H9 (cell line): ENCODE data around the gene PCMT1. TPM values are rescaled to one million over a fixed set of nuclear protein-coding genes. Genes with fewer than 3 reads are reported as not detected.

Experiments
- DNase-seq: peaks from one replicate; pipeline ENCODE4 v3.0.0-alpha.2; 2017
- H2AFZ ChIP-seq: one replicate; pipeline ENCODE4 v1.6.1; 2013; ENCODE audit warnings: mild to moderate bottlenecking, low read length, control low read depth, moderate library complexity
- H2AK5ac ChIP-seq: 2 replicates; pipeline ENCODE4 v1.6.1; 2013; ENCODE audit warnings: low read length, control low read depth, mixed read lengths; ENCODE audit not compliant: insufficient read length
- H2BK120ac ChIP-seq: one replicate; pipeline ENCODE4 v1.6.1; 2013; ENCODE audit warnings: low read depth, mild to moderate bottlenecking, low read length, control low read depth, inconsistent platforms; ENCODE audit not compliant: poor library complexity, severe bottlenecking
- H2BK12ac ChIP-seq: 2 replicates; pipeline ENCODE4 v1.6.1; 2013; ENCODE audit warnings: low read length, control low read depth, mixed read lengths, low read depth; ENCODE audit not compliant: insufficient read length
- H2BK15ac ChIP-seq: 2 replicates; pipeline ENCODE4 v1.6.1; 2013; ENCODE audit warnings: low read depth, low read length, control low read depth
- H2BK20ac ChIP-seq: one replicate; pipeline ENCODE4 v1.6.1; 2013; ENCODE audit warnings: low read depth, mild to moderate bottlenecking, low read length, control low read depth, inconsistent platforms; ENCODE audit not compliant: poor library complexity, severe bottlenecking
- H2BK5ac ChIP-seq: 2 replicates; pipeline ENCODE4 v1.6.1; 2013; ENCODE audit warnings: low read length, control low read depth, mixed read lengths; ENCODE audit not compliant: insufficient read length
- H3K14ac ChIP-seq: 2 replicates; pipeline ENCODE4 v1.6.1; 2013; ENCODE audit warnings: low read length, control low read depth; ENCODE audit not compliant: insufficient read depth
- H3K18ac ChIP-seq: 2 replicates; pipeline ENCODE4 v1.6.1; 2013; ENCODE audit warnings: low read depth, mild to moderate bottlenecking, mixed read lengths, low read length, control low read depth; ENCODE audit not compliant: insufficient read length
- H3K23ac ChIP-seq: 2 replicates; pipeline ENCODE4 v1.6.1; 2013; ENCODE audit warnings: low read length, control low read depth, mixed read lengths, low read depth; ENCODE audit not compliant: insufficient read length
- H3K23me2 ChIP-seq: 2 replicates; pipeline ENCODE4 v1.6.1; 2013; ENCODE audit warnings: low read depth, mild to moderate bottlenecking, mixed read lengths, low read length, control low read depth; ENCODE audit not compliant: insufficient read length, poor library complexity, severe bottlenecking
- H3K27ac ChIP-seq: 2 replicates; pipeline ENCODE4 v1.5.1; 2013; ENCODE audit warnings: low read length, control low read depth, mixed read lengths, low read depth; ENCODE audit not compliant: insufficient read length
- H3K27me3 ChIP-seq: 2 replicates; pipeline ENCODE4 v1.6.1; 2013; ENCODE audit warnings: low read length, control low read depth, inconsistent platforms; ENCODE audit not compliant: insufficient read depth
- H3K4ac ChIP-seq: 2 replicates; pipeline ENCODE4 v1.6.1; 2013; ENCODE audit warnings: low read depth, mild to moderate bottlenecking, control low read depth, inconsistent platforms, low read length, moderate library complexity
- H3K4me1 ChIP-seq: 2 replicates; pipeline ENCODE4 v1.6.1; 2013; ENCODE audit warnings: low read length, control low read depth, inconsistent platforms; ENCODE audit not compliant: insufficient read depth
- H3K4me2 ChIP-seq: 2 replicates; pipeline ENCODE4 v1.6.1; 2013; ENCODE audit warnings: low read length, control low read depth, mixed read lengths; ENCODE audit not compliant: insufficient read length, insufficient read depth
- H3K56ac ChIP-seq: 2 replicates; pipeline ENCODE4 v1.6.1; 2013; ENCODE audit warnings: low read depth, mild to moderate bottlenecking, mixed read lengths, low read length, control low read depth; ENCODE audit not compliant: insufficient read length
- H3K79me1 ChIP-seq: 2 replicates; pipeline ENCODE4 v1.6.1; 2013; ENCODE audit warnings: low read depth, mild to moderate bottlenecking, moderate library complexity, low read length, control low read depth, inconsistent platforms; ENCODE audit not compliant: insufficient read depth, poor library complexity, severe bottlenecking
- H3K79me2 ChIP-seq: 2 replicates; pipeline ENCODE4 v1.6.1; 2013; ENCODE audit warnings: low read length, control low read depth, inconsistent platforms; ENCODE audit not compliant: insufficient read depth
- H3K9ac ChIP-seq: 2 replicates; pipeline ENCODE4 v1.6.1; 2013; ENCODE audit warnings: low read length, control low read depth, mixed read lengths; ENCODE audit not compliant: insufficient read length; ENCODE audit errors: extremely low read depth
- H3K9me3 ChIP-seq: one replicate; pipeline ENCODE4 v1.6.1; 2013; ENCODE audit warnings: low read depth, low read length, inconsistent platforms; ENCODE audit not compliant: control insufficient read depth
- H3T11ph ChIP-seq: one replicate; pipeline ENCODE4 v1.6.1; 2013; ENCODE audit warnings: mild to moderate bottlenecking, low read length, control low read depth, inconsistent platforms
- H4K20me1 ChIP-seq: one replicate; pipeline ENCODE4 v1.6.1; 2013; ENCODE audit not compliant: control insufficient read depth, insufficient read length, insufficient read depth
- H4K5ac ChIP-seq: 2 replicates; pipeline ENCODE4 v1.6.1; 2013; ENCODE audit warnings: low read depth, mild to moderate bottlenecking, mixed read lengths, low read length, control low read depth; ENCODE audit not compliant: insufficient read length
- H4K8ac ChIP-seq: replicated peaks from 2 replicates; pipeline ENCODE4 v1.6.1; 2013; ENCODE audit warnings: low read length, control low read depth, mixed read lengths, low read depth; ENCODE audit not compliant: insufficient read length
- H4K91ac ChIP-seq: 2 replicates; pipeline ENCODE4 v1.6.1; 2013; ENCODE audit warnings: low read depth, mild to moderate bottlenecking, moderate library complexity, mixed read lengths, low read length, control low read depth; ENCODE audit not compliant: insufficient read length
- H3K27ac Mint-ChIP-seq, 3 experiments: 2 replicates in 2 of 3; 3 replicates in 1 of 3; pipeline ENCODE4 v1.8.0; 2020 to 2021; ENCODE audit warnings: mixed read lengths in 3 of 3, mild to moderate bottlenecking in 1 of 3, moderate library complexity in 1 of 3
- H3K27me3 Mint-ChIP-seq: 2 replicates; pipeline ENCODE4 v1.8.0; 2021; ENCODE audit warnings: low read depth, mild to moderate bottlenecking, moderate library complexity, mixed read lengths
- H3K36me3 Mint-ChIP-seq, 3 experiments: 2 replicates in 2 of 3; 3 replicates in 1 of 3; pipeline ENCODE4 v1.8.0; 2020 to 2021; ENCODE audit warnings: low read depth in 3 of 3, mixed read lengths in 3 of 3; ENCODE audit not compliant: insufficient read depth in 1 of 3
- H3K4me1 Mint-ChIP-seq, 2 experiments: 2 replicates each; pipeline ENCODE4 v1.8.0; 2020; ENCODE audit warnings: mixed read lengths in 2 of 2
- H3K4me3 Mint-ChIP-seq, 2 experiments: 2 replicates in 1 of 2; 3 replicates in 1 of 2; pipeline ENCODE4 v1.8.0; 2020 to 2021; ENCODE audit warnings: mild to moderate bottlenecking in 2 of 2, mixed read lengths in 2 of 2, moderate library complexity in 1 of 2
- H3K9me3 Mint-ChIP-seq, 2 experiments: 2 replicates in 1 of 2; 3 replicates in 1 of 2; pipeline ENCODE4 v1.8.0; 2020; ENCODE audit warnings: mild to moderate bottlenecking in 2 of 2, mixed read lengths in 2 of 2, moderate library complexity in 1 of 2
- CTCF ChIP-seq: fragments of 200-600 bp; sonication (generic); conservative IDR thresholded peaks from 3 replicates; pipeline ENCODE4 v1.8.0; 2021; ENCODE audit warnings: antibody characterized with exemption, mild to moderate bottlenecking
- WGBS: extraction: QIAGEN DNeasy Blood & Tissue Kit; methylation state at CpG from one replicate; pipeline ENCODE4 v1.1.7; 2013; ENCODE audit warnings: missing lambda C conversion rate, low lambda C conversion rate, mixed read lengths; ENCODE audit not compliant: insufficient read length; ENCODE audit errors: extremely low coverage; 5-methylcytosine and 5-hydroxymethylcytosine counted together
- total RNA-seq: library from RNA; stranded (reverse); gene quantifications from 2 replicates; pipeline ENCODE4 v1.2.1, GENCODE V29; 2021

Gene PCMT1
- total RNA-seq, 1 experiment from 2014 or later = 98.3 TPM

GRCh38 chr6:149723262-149723661 is 26.3 kb upstream of the PCMT1 start:
- H3K9me3 Mint-ChIP-seq = no peaks in the 10 kb centered on the region; a peak in 1 of 5 replicates
- no peak overlapping the region for H3K23ac ChIP-seq
- no peak overlapping the region for H3K27ac ChIP-seq

More at GRCh38 chr6:149723262-149723661, 26.3 kb upstream of the PCMT1 start:
- Histone ChIP-seq H2BK120ac (no peak overlapping the region), H3K23me2 (peaks cover 3% of the 10 kb centered on the region), H3K4ac (no peak overlapping the region), H3K56ac (no peak overlapping the region), H2BK5ac (no peak overlapping the region), H4K5ac (no peak overlapping the region), H3K4me1 (no peaks in the 10 kb centered on the region), H2AFZ (no peak overlapping the region), H3K4me2 (no peak overlapping the region), H2AK5ac (no peak overlapping the region), H3K79me1 (no peaks in the 10 kb centered on the region), H3T11ph (no peak overlapping the region), H2BK12ac (no peak overlapping the region), H4K8ac (no peak overlapping the region), H4K91ac (no peak overlapping the region), H3K9me3 (no peaks in the 10 kb centered on the region), H3K27me3 (no peaks in the 10 kb centered on the region), H2BK15ac (no peak overlapping the region), H3K14ac (no peak overlapping the region), H3K9ac (no peak overlapping the region), H2BK20ac (no peak overlapping the region), H3K79me2 (no peaks in the 10 kb centered on the region; the same call in 1 of the 2 replicates), H3K18ac (no peak overlapping the region), H4K20me1 (no peaks in the 10 kb centered on the region)
- Mint-ChIP-seq H3K4me1 (peaks cover 3% of the 10 kb centered on the region in 2 experiments; a peak in 3 of 4 replicates), H3K27ac (no peak overlapping the region), H3K27me3 (no peaks in the 10 kb centered on the region), H3K4me3 (no peak overlapping the region), H3K36me3 (peaks cover 3 to 36% (median 24%) of the 10 kb centered on the region in 3 experiments; a peak in 6 of 7 replicates)
- no peak for TF ChIP-seq CTCF
- no peak for DNase-seq
- WGBS = no CpG with 5 or more reads among the region's 4 CpGs
